GM21360 (cell line): ENCODE results near the gene SCN8A.
"Not testable (repeated sequence)": the region's sequence is repeated elsewhere in the genome, so short reads cannot be mapped to it uniquely, and the experiment has no call there.

ENCODE experiments used
- ATAC-seq: cut with Tn5 transposase; IDR thresholded peaks from one replicate; pipeline ENCODE4 v1.9.1; 2021; ENCODE audit warnings: mild to moderate bottlenecking, moderate library complexity; ENCODE audit not compliant: unreplicated experiment

Gene SCN8A

DNA sequence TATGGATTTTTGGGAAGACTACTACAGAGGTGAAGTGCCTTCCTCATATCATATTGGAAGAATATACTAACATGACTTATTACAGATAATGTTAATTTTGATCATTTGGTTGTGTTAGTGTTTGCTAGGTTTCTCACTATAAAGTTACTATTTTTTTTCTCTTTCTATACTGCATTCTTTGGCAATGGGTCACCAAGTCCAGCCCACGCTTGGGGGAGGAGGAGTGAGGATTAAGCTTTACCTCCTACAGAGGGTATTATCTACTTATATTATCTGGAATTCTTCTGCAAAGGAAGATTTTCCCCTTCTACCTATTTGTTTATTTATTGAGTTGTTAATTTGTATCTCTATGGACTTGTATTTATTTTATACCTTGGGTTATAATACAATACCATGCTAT, 31.5 kb downstream of the SCN8A start:
- no peak for ATAC-seq

DNA sequence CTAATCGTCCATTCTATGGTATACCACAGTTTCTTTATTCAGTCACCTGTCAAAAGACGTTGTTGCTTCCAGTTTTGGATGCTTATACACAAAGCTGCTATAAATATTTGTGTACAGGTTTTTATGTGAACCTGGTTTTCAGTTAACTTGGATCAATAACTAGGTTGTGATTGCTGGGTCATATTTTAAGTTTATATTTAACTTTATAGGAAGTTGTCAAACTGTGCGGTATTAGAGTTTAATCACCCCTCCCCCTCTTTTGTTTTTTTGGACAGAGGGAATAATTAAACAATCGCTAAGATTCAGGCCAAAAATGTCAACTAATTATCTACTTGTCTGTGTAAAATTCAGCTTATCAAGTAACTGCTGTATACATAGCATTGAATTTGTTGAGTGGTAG, 34.3 kb downstream of the SCN8A start:
- no peak for ATAC-seq

DNA sequence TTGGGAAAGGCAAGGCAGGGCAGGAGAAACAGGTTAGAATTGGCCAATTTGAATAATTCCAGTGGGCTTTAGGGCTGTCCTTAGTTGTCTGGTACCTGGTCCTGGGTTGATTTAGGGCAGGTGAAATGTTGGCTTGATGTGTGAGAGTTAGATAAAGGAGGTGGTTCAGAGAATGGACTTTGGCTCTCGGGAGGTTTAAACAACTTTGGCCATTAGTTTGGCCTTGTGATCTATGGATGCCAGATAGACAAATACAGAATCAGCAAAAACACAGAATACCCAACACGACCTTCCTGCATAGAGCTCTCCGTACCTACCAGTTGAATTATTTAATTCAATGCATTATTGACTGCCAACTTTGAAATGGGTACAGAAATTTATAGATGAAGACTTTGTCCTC, 35.1 kb downstream of the SCN8A start:
- no peak for ATAC-seq

DNA sequence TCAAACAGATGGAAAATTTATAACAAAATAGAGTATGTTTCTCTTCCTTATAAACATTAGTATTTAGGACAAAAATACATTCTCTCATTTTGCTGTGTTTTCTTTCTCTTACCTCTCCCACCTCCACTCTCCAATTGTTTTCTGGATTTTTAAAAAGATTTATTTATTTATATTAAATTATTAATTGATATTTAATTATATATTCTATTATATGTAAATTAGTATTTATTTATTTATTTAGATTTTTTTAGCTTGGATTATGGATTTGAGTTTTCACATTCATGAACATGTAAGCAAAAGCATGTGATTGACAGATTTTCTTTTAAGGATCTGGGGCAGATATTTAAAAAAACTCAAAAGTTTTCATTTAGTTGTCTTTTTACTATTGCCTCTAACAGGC, 35.6 kb downstream of the SCN8A start:
- ATAC-seq = no peak

DNA sequence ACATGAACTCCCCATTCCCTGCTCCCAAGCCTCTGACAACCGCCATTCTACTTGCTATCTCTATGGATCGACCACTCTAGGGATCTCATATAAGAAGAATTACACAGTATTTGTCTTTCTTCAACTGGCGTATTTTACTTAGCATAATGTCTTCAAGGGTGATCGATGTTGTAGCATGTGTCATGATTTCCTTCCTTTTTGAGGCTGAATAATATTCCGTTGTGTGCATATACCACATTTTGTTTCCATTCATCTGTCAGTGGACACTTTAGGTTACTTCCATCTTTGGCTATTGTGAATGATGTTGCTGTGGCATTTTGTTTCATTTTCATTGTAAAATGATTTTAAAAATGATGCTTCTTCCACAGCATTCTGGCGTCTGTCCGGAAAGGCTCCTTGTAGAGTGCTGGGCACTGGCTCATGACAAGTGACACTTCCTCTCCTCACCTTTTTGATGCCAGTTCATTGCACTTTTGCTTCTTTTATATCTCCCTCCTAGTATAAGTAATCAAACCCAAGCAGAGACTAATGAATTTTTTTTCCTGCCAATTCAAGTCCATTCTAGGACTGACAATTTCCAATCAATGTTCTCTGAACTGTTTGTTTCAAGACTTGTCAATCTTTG, 39.3 kb downstream of the SCN8A start:
- ATAC-seq = no peak

DNA sequence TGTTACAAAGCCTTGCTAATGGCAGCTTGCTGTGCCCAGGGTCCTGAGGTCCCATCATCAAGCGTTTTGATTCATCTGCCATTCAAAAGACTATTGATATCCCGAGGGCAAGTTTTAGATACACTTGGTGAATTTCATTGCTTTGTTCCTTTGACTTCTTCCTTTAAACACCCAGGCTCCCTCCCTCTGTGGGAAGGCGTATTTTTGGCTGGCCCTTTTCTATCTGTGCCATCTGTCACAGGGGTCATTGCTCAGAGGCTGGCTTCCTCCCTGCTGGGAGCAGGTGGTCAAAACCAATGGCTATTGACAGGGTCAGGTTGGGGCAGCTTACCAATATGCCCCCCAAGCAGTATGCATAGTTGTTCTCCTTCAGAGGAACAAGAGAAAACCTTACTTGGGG, 40.0 kb downstream of the SCN8A start:
- ATAC-seq = no peak

DNA sequence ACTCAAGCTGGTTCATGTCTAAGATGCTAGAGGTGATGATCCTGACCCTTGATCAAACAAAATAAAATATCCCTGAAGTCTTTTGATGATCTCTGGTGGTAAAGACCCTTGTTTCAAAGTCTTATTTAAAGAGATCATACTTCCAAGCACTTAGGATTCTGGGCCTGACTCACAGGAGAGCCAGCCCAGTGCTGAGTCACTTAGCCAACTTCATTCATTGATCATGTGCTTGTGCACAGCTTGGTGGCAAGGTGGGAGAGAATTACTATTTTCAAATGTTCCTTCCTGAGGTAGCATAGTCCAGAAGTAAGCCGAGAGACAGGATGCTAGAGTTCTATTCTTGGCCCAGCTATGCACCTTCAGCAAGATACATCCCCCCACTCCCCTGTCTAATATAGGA, 40.6 kb downstream of the SCN8A start:
- ATAC-seq = no peak

DNA sequence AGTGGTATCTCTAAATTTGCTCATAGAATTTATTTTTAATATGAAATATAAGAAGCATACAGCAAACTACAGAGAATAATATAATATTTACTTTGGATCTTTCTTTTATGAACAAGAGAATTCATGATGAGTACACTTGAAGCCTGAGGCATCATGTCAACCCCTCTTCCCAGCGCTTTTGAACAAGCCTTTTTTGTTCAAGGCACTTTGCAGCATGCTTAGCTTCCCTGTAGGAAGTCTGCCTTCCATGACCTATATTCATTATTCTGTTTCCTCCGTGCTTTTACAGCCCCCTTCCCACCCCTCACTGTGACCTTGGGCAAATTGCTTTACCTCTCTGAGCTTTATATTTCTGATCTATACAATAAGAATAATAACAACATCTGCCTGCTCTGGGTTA, 41.6 kb downstream of the SCN8A start:
- ATAC-seq = no peak

DNA sequence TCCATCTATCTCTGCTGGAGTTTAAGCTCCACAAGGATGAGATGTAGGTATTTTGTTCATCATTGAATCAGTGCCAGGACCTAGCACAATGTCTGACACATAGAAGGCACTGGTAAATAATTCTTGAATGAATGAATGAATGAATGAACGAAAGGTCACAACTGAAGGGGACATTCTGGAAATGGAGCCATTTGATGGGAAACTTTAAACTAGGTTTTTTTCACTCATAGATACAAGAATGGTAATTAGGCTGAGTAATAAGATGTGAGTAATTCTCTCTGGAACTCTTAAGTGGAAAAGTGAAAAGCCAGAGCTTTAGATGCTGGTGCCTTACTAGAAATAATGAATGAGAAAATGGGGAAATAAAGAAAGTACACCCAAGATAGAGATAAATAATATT, 44.3 kb downstream of the SCN8A start:
- ATAC-seq = no peak

DNA sequence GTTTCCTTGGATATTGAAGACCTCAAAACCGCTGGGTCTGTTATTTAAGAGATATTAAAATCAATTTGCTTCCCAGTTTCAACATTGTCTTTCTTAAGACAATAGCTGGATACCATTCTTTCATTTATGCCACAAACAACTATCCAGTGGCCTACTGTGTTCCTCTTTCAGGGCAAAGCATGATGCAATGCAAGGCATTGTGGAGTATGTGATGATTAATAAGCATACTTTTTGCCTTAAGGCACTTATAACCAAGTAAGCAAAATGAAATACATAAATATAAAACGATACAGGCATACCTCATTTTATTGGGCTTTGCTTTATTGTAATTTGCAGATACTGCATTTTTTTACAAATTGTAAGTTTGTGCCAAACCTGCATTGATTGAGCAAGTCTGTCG, 45.5 kb downstream of the SCN8A start:
- no peak for ATAC-seq

DNA sequence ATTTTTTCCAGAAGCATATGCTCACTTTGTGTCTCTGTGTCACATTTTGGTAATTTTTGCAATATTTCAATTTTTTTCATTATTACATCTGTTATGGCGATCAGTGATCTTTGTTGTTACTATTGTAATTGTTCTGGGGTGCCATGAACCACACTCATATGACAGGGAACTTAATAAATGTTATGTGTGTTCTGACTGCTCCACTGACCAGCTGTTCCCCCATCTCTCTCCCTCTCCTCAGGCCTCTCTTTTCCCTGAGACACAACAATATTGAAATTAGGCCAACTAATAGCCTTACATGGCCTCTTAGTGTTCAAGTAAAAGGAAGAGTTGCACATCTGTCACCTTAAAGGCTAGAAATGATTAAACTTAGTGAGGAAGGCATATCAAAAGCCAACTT, 46.0 kb downstream of the SCN8A start:
- no peak for ATAC-seq

DNA sequence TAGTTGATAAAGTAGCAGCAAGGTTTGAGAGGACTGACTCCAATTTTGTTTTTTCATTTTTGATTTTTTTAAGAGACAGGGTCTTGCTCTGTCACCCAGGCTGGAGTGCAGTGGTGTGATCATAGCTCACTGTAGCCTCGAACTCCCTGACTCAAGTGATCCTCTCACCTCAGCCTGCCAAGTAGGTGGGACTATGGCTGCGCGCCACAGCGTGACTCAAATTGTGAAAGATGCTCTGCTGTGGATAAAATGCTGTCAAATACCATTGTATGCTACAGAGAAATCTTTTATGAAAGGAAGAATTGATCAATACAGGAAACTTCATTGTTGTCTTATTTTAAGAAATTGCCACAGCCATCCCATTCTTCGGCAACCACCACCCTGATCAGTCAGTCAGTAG, 48.3 kb downstream of the SCN8A start:
- no peak for ATAC-seq

DNA sequence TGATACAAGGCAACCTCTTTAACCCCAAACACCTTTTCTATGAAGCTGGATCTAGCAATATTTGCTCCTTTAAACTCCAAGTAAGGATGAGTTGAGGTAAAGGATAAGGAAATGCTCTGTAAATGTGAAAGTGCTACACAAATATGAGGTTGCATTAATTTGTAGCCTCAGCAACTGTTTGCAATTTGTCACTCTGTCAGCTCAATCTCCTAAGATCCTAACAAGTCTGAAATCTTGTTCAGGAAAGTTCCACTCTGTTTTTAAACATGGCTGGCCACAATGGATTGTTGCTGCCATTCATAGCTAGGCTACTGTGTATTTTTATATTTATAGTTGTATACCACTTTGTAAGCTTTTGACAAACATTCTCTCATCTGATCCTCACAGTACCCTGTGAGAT, 51.3 kb downstream of the SCN8A start:
- ATAC-seq = no peak

DNA sequence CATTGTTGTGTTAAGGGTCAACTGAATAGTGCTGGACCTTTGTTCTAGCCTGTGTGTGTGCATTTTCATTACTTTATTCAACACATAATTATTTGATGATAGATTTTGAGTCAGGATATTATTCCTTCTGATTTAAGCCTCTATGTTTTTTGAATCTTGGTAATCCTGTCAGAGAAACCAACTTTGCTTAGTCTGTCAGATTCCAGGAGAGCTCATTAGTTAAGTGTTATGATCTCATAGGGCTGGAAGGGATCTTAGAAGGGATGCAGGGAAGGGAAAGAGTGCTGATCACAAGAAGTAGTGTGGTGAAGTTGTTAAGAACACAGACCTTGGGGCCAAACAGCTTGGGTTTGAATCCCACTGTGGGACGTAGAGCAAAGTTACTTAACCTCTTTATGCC, 52.9 kb downstream of the SCN8A start:
- ATAC-seq = no peak

DNA sequence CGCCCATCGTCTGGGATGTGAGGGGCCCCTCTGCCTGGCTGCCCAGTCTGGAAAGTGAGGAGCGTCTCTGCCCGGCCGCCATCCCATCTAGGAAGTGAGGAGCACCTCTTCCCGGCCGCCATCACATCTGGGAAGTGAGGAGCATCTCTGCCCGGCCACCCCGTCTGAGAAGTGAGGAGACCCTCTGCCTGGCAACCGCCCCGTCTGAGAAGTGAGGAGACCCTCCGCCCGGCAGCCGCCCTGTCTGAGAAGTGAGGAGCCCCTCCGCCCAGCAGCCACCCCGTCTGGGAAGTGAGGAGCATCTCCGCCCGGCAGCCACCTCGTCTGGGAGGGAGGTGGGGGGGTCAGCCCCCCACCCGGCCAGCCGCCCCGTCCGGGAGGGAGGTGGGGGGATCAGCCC, 53.7 kb downstream of the SCN8A start:
- not testable (repeated sequence) for ATAC-seq

DNA sequence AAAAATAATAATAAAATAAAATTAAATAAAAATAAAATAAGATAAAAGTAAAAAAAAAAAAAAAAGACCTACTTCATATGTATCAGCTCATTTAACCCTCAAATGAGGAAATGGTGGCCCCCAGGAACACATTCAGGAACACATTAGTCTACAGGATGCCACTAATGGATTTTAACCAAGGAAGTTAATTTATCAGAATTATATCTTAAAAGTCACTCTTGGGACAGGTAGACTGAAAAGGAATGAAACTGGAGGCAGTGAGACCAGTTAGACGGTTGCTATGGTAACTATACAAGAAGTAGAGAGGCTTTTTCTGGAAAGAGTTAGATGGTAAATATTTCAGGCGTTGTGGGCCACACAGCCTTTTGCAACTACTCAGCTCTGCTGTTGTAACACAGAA, 54.9 kb downstream of the SCN8A start:
- no peak for ATAC-seq

DNA sequence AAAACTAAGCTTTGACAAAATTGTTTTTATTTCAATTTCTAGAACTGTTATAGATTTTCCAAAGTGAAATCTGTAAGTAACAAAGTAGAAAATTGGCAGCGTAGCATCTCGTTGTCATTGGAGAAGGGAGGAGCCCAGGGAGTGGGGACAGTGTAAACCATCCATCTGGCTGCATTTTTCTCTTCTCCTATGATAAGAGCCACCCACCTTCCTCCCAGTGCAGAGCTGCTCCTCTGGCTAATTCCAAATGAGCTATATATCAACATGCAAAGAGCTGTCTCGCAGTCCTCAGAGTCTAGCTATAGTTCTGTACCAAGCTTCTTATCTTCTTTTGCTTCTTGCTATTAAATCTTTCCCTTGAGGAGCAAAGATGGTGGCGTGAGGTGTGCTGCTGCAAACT, 56.6 kb downstream of the SCN8A start:
- no peak for ATAC-seq

DNA sequence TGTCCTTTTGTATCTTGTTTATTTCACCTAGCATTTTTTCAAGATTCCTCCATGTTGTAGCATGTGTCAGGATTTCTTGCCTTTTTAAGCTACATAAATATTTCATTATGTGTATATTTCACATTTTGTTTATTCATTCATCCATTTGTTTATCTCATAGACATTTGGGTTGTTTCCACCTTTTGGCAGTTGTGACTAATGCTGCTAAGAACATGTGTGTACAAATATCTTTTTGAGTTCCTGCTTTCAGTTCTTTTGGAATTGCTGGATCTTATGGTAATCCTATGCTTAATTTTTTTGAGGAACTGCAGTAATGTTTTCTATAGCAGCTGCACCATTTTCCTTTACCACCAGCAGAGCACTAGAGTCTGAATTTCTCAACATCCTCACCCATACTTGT, 62.4 kb downstream of the SCN8A start:
- ATAC-seq = no peak

DNA sequence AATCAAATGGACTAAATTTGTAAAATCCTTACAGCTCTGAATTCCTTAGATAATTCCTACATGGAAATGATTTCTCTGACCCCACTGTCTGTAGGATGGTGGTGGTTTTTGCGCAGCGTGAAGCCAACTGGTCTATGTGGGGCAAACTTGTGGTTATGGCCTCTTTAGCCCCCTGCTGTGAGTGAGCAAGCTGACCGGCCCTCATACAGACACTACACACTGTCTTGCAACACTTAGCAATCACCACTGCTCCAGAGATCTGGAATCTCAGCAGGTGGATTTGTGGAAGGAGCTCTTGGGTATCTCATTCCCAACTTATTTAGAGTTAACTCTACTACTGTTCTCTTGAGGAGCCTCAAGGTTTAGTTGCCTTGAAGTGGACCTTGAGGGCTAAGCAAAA, 70.2 kb downstream of the SCN8A start:
- no peak for ATAC-seq

DNA sequence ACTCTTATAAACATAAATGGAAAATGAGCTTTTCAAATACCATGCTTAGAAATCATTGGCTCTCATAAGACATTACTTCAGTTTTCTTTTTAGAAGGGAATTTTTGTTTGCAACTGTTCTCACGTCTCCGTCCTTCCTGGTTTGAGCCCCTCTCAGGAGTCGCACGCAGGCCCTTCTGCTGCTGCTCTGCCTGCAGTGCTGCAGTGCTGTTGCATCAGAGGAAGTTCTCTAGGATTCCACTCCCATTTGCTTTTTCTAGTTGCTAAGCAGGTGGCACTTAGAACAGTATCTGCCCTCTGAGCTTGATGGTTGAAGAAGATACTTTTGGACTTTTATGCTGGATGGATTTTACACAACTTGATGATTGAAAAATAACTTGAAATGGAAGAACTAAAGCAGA, 70.8 kb downstream of the SCN8A start:
- no peak for ATAC-seq

DNA sequence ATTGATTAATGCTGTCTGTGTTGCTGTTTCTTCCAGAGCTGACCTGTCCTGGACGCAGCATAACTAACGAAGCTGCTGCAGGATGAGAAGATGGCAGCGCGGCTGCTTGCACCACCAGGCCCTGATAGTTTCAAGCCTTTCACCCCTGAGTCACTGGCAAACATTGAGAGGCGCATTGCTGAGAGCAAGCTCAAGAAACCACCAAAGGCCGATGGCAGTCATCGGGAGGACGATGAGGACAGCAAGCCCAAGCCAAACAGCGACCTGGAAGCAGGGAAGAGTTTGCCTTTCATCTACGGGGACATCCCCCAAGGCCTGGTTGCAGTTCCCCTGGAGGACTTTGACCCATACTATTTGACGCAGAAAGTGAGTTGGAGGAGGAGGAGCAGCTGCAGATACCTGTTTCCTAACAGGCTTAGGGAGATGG, 71.7 kb downstream of the SCN8A start:
- ATAC-seq = no peak

DNA sequence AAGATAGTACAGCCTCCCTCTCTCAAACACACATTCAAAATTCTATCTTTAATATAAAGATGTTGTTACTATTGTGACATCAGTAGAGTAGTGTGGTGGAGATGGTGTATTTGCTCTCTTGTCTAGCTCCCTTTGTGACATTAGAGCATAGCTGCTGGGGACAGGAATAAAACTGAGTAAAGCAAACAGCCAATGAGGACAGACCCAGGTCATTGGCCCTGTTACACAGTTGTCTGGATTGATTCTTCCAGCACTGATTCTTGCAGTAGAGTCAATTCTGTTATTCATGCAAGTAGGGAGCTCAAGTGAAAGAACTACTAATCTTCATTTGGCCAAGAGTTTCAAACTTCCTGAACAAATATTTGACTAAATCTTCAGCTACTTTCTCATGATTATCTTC, 72.4 kb downstream of the SCN8A start:
- no peak for ATAC-seq

DNA sequence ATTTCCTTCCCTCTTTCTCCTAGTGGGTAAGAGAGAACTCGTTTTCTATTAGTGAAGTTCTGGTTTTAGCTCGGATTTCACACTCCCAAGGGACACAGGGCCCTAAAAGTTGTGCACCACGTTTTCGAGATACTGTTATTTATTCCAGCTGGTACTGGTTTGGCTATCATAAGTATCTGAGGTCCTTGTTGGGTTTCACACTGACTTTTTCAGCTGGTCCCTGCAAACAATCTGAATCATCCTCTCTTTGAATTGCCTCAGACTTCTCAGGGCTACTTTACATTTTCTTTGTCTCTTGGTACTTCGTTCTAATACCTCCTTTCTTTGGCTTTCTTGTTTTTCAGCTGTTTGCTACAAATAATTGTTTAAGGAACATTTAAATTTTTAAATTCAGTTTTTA, 75.7 kb downstream of the SCN8A start:
- no peak for ATAC-seq

DNA sequence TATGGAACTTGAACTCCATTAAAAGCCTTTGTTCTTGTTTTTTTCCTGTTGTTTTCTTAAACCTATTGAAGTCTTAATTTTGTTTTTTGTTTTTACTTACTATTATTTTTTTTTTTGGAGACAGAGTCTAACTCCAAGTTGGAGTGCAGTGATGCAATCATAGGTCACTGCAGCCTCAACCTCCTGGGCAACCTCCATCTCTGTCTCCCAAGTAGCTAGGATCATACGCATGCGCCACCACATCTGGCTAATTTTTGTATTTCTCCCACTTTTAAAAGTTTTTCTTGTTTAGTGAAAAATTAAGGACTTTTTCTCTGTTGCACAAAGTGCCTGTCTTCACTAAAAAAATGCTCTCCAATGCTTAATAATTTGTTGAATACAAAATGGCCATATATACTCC, 76.2 kb downstream of the SCN8A start:
- no peak for ATAC-seq
